DMS153 treated with DMSO at 0.1 percent for 48 hours (cell line): ENCODE data around the gene MME.

ENCODE experiments used
- DNase-seq: peaks from one replicate; lab custom pipeline; 2025; ENCODE audit not compliant: unreplicated experiment; lab: John Stamatoyannopoulos, UW

The MME gene

GRCh38 chr3:155135003-155135402 is 54.9 kb downstream of the MME start:
- no peak for DNase-seq

- no peak for DNase-seq
Measured at GRCh38 chr3:155138677-155139076, 58.6 kb downstream of the MME start.

DNA sequence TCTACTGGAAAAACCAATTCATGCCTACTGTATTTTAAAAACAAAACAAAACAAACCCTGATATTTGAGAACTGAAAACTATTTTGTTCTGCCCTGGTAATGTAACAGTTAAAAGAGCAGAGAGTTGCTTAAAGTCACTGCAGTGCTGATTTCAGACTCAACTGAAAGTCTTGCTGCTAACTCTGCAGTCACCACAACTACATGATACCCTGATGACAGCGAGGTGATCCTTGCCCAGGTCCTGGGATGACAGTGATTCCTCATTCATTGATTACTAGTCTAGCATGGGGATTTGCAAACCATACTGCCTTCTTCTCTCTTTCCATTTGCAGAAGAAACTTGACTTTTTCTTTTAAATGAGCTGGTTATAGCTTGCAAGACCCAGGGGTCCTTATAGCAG is 67.5 kb downstream of the MME start:
- DNase-seq, result no peak

- DNase-seq, result no peak
Measured at GRCh38 chr3:155149494-155149893, 69.4 kb downstream of the MME start.

GRCh38 chr3:155153242-155154186 is 73.4 kb downstream of the MME start:
- DNase-seq, result no peak

DNA sequence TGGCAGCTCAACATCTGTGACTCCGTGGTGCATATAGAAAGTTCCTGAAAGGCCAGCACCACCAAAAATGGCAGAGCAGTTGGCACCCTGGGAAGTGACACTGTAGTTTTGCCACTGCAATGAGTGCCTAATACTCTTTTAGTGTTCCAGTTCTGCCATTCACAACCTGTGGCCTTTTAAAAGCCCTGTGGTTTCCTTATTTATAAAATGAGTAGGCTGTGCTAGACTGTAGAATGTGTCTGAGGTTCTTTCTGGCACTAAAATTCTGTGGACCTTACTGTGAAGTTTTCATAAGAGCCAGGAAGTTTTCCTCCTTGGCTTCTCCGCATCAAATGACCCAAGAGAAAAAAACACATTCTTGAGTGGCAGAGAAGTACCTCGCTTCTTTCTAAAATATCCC is 74.1 kb downstream of the MME start:
- no peak for DNase-seq

GRCh38 chr3:155158346-155159037 is 78.4 kb downstream of the MME start:
- DNase-seq, result no peak

GRCh38 chr3:155159301-155159700 is 79.2 kb downstream of the MME start:
- no peak for DNase-seq

GRCh38 chr3:155161640-155162292 is 81.6 kb downstream of the MME start:
- no peak for DNase-seq

DNA sequence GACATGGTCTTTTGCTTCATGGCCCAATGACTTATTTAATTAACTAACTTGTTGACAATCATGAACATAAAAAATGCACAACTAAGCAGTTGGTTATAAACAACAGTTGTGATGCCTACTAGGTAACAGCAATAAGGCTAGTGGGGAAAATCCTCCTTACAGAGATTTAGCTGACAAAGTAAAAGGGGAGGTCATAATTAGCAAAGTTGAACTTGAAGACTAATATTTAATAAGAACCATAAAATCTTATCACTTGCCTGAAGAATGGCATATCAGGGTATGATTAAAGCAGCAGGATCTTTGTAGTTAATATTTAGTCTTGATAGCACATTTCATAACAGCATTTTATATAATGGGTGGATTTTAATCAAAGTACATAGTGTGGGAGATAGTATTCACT is 84.2 kb downstream of the MME start:
- no peak for DNase-seq

DNA sequence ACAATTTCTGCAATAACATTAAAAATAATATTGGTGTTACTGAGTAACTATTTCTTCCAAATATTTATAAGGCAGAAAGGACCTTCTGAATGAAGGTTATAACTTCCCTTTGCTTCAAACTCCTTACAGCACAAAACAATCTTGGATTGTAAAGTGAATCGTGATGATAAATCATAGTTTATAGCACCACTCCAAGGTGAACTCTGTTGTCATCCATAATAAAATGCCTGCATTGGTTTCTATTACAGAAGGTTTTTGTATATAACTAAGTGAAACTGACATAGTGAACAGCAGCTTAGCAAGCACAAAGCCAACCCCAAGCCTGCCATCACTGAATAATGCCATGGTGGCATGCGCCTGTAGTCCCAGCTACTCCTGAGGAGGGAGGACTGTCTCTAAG is 86.3 kb downstream of the MME start:
- no peak for DNase-seq

GRCh38 chr3:155169197-155169596 is 89.1 kb downstream of the MME start:
- DNase-seq, result no peak

DNA sequence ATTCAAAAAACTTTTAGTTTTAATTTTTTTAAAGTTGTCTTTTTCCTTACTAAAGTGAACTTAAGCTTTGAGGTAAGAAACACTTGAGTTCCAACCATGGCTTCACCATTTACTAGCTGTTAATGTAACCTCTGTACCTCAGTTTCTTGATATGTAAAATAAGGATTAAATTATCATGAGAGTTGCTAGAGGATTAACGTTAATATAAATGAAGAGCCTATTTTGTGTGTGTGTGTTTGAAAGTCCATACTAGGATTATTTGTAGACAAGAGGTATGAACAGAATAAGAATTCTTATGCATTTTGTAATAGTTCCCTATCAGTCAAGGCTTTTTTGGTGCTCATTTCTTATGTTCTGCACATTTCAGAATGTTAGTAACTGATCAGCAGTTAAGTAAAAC is 93.7 kb downstream of the MME start:
- DNase-seq, result no peak

DNA sequence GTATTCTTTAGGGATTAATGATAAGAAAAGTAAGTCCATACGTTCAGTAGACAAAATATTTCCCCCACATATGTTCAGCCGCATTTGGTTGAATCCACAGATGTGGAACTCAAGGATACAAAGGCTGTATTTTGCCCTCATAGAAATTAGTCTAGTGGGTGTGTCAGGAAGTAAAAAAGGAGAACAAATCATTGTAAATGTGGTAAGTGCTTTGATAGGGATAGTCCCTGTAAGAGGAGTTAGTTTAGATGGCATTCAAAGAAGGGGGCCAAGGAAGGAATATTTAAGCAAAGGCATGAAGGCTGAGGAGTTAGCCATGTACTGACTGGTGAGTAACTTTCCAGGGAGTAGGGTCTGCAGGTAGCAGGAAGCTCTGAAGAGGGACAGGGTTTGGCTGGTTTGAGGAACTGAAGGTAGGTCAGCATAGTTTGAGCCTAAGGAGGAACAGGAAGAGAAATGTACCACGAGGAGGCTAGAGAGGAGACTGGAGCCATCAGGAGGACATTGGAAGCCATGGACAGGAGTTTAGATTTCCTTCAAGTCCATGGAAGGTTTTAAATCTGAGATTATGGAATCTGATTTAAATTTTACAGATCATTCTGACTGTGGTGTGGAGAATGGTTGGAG is 98.8 kb downstream of the MME start:
- no peak for DNase-seq

GRCh38 chr3:155179437-155179827 is 99.3 kb downstream of the MME start:
- DNase-seq, result no peak

GRCh38 chr3:155179966-155180757 is 100.0 kb downstream of the MME start:
- no peak for DNase-seq

GRCh38 chr3:155182467-155182866 is 102.3 kb downstream of the MME start:
- no peak for DNase-seq

- no peak for DNase-seq
Measured at GRCh38 chr3:155184011-155184410, 103.9 kb downstream of the MME start.

- DNase-seq, result no peak
Measured at GRCh38 chr3:155185631-155186071, 105.5 kb downstream of the MME start.

- DNase-seq, result no peak
Measured at GRCh38 chr3:155188031-155188430, 107.9 kb downstream of the MME start.

DNA sequence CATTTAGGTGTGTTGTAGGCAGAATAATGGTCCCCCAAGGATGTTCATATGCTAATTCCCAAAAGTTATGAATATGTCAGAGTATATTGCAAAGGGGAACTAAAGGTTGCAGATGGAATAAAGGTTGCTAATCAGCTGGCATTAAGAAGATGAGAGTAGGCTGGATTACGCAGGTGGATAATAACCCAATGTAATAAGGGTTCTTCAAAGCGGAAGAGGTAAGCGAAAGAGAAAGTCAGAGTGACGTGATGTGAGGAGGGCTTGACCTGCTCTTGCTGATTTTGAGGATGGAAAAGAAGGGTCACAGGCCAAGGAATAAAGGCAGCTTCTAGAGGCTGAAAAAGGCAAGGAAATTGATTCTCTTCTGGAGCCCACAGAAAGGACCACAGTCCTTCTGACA is 109.4 kb downstream of the MME start:
- no peak for DNase-seq
